ENCODE data around the gene AVPR1B.
"Not testable (repeated sequence)": the region's sequence is repeated elsewhere in the genome, so short reads cannot be mapped to it uniquely, and the experiment has no call there.

AVPR1B gene

DNA sequence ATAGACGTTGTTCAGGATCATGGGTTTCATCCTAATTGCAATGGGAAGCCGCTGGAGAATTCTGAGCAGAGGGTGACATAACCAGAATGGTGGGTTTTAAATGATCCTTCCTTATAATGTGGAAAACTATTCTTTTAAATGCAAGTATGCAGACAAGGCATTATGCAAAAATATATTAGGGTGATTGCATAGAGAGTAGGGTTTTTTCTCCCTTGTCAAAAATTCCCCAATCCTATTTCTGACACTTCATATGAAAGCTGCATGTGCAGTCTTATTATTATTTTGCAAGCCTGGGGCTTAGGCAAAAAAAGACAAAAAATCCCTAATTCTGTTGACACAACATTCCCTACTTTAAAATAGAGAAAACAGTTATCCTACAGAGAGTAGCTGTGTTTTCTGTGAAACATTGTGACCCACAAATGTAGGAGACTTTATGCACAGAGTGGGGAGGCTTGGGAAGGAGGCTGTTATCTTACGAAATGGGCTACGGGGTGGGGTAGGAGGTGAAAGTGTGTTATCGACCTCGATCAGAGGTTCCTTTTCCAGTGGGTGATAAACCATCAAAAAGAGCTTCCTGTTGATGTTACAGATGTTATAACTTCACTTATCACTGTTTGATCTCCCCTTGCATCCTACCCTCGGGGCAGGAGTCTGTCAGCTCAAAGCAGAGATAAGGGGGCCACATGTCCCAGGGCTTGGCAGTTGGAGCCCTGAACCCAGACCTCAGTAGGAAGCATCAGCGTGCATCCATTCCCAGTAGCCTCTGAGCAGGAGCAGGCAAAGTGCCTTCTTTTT is 37.0 kb downstream of the AVPR1B start:
- no peak for DNase-seq

- DNase-seq = no peak
These were observed 38.1 kb downstream of the AVPR1B start for GRCh38 chr1:206079135-206079534.

DNA sequence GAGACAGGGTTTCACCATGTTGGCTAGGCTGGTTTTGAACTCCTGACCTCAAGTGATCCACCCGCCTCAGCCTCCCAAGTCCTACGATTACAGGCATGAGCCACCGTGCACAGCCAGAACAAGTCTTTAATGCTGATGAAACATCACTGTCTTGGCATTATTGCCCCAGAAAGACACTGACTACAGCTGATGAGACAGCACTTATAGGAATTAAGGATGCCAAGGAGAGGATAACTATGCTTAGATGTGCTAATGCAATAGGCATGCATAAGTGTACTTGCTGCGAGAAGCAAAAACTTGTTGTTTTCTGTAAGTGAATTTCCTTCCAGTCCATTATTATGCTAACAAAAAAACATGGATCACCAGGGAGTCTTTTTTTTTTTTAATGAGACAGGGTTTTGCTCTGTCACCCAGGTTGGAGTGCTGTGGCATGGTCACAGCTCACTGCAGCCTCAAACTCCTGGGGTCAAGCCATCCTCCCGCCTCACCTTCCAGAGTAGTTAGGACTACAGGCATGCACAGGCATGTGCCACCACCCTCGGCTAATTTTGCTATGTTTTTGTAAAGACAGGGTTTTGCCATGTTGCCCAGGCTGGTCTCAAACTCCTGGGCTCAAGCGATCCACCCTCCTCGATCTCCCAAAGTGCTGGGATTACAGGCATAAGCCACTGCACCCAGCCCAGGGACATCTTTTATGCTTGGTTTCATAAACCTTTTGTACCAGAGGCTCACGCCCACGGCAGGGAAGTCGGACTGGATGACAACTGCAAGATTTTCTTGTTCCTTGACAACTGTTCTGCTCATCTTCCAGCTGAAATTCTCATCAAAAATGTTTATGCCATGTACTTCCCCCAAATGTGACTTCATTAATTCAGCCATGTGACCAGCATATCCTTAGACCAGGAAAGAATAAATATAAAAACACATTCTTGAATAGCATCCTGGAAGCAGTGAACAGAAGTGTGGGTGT is 41.1 kb downstream of the AVPR1B start:
- DNase-seq = no peak

- peak; percentile 6 to 45 for DNase-seq
These were observed 42.3 kb downstream of the AVPR1B start for GRCh38 chr1:206074839-206075238.

DNA sequence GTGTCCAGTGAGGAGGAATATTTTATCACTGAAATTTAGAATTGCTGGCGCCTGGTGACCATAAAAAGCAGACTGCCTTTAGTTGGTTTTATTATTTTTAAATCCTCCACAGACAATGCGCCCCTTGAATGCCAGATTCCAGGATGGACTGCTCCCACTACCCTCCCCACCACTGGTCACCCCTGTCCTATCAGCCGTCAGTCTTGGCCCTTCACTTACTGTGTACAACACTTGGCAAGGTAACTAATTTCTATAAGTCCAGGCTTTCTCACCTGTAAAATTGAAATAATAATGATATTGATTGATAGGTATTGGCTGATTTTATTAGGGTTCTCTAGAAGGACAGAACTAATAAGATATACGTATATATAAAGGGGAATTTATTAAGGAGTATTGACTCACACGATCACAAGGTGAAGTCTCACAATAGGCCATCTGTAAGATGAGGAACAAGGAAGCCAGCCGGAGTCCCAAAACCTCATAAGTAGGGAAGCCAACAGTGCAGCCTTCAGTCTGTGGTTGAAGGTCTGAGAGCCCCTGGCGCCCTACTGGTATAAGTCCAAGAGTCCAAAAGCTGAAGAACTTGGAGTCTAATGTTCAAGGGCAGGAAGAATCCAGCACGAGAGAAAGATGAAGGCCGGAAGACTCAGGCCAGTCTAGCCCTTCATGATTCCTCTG is 46.4 kb downstream of the AVPR1B start:
- no peak for DNase-seq

GRCh38 chr1:206068314-206068713 is 48.9 kb downstream of the AVPR1B start:
- no peak for DNase-seq

GRCh38 chr1:206067486-206068227 is 49.5 kb downstream of the AVPR1B start:
- no peak for DNase-seq

DNA sequence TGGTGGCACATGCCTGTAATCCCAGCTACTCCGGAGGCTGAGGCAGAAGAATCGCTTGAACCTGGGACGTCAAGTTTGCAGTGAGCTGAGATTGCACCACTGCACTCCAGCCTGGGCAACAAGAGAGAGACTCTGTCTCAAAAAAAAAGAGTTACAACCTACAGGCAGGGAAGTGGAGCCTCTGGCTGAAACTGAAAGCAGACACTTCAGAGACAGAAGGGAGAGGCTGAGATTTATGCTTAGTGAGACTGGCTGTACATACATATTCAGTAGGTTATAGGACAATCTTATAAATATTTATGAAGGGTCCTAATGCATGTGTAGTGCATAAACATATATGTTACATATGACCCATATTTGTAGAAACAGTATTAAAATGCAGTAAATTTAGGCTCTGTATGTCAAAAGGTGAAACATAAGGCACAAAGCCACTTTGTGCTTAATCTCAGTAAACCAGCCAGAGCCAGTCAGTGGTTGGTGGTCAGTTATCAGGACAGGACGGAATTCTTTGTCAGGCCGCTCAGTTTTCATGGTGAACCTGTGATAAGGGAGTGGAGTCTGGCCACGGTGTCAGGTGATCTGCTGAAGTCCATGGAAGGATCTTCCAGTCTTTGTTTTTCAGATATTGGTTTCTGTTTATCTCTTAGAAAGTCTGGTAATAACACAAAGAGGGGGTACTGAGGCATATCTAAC is 50.6 kb downstream of the AVPR1B start:
- no peak for DNase-seq

- no peak for DNase-seq
These were observed 51.5 kb downstream of the AVPR1B start for GRCh38 chr1:206065547-206066145.

- not testable (repeated sequence) for DNase-seq
These were observed 52.7 kb downstream of the AVPR1B start for GRCh38 chr1:206064501-206064900.

- DNase-seq = not testable (repeated sequence)
These were observed 53.2 kb downstream of the AVPR1B start for GRCh38 chr1:206064001-206064400.

- no peak for DNase-seq
These were observed 54.7 kb downstream of the AVPR1B start for GRCh38 chr1:206062464-206062863.

GRCh38 chr1:206060844-206061243 is 56.3 kb downstream of the AVPR1B start:
- DNase-seq = no peak

Data from NCI-H2081 (cell line).